Neural progenitor cell (in vitro differentiated cells): ENCODE results near the gene ARHGEF12. TPM values are rescaled to one million over a fixed set of nuclear protein-coding genes. Genes with fewer than 3 reads are reported as not detected.

Experiments
- DNase-seq: peaks from one replicate; pipeline ENCODE4 v3.0.0-alpha.2; 2016; ENCODE audit warnings: low spot score
- H2AFZ ChIP-seq: fragments of 200-600 bp; sonication (generic); replicated peaks from 2 replicates; pipeline ENCODE4 v1.6.1; 2016; ENCODE audit warnings: antibody characterized with exemption
- H3F3A ChIP-seq: fragments of 200-600 bp; sonication (generic); 2 replicates; pipeline ENCODE4 v1.6.1; 2016; ENCODE audit warnings: antibody characterized with exemption, low read depth
- H3K27ac ChIP-seq: fragments of 200-600 bp; sonication (generic); 2 replicates; pipeline ENCODE4 v1.5.1; 2016; ENCODE audit warnings: mild to moderate bottlenecking
- H3K27me3 ChIP-seq: fragments of 200-600 bp; sonication (generic); 2 replicates; pipeline ENCODE4 v1.6.1; 2016; ENCODE audit warnings: mild to moderate bottlenecking, moderate library complexity
- H3K36me3 ChIP-seq: fragments of 200-600 bp; sonication (generic); 2 replicates; pipeline ENCODE4 v1.5.1; 2016
- H3K4me1 ChIP-seq: fragments of 200-600 bp; sonication (generic); 2 replicates; pipeline ENCODE4 v1.6.1; 2016; ENCODE audit warnings: mixed run types
- H3K4me2 ChIP-seq: fragments of 200-600 bp; sonication (generic); 2 replicates; pipeline ENCODE4 v1.6.1; 2016
- H3K4me3 ChIP-seq: fragments of 200-600 bp; sonication (generic); 2 replicates; pipeline ENCODE4 v1.5.1; 2016
- H3K79me2 ChIP-seq: fragments of 200-600 bp; sonication (generic); 2 replicates; pipeline ENCODE4 v1.6.1; 2016; ENCODE audit warnings: low read depth
- H3K9ac ChIP-seq: fragments of 200-600 bp; sonication (generic); 2 replicates; pipeline ENCODE4 v1.6.1; 2016
- H3K9me3 ChIP-seq: fragments of 200-600 bp; sonication (generic); 2 replicates; pipeline ENCODE4 v1.5.1; 2016; ENCODE audit warnings: low read depth
- H4K20me1 ChIP-seq: fragments of 200-600 bp; sonication (generic); 2 replicates; pipeline ENCODE4 v1.6.1; 2016; ENCODE audit warnings: low read depth
- H3K27ac Mint-ChIP-seq: 3 replicates; pipeline ENCODE4 v1.8.0; 2021; ENCODE audit warnings: mixed read lengths
- H3K27me3 Mint-ChIP-seq: 2 replicates; pipeline ENCODE4 v1.8.0; 2022; ENCODE audit warnings: low read depth, mild to moderate bottlenecking, inconsistent platforms, moderate library complexity, mixed read lengths; ENCODE audit not compliant: insufficient read depth
- H3K36me3 Mint-ChIP-seq: 3 replicates; pipeline ENCODE4 v1.8.0; 2021; ENCODE audit warnings: mixed read lengths
- H3K4me1 Mint-ChIP-seq: 3 replicates; pipeline ENCODE4 v1.8.0; 2021; ENCODE audit warnings: mixed read lengths
- H3K4me3 Mint-ChIP-seq: 3 replicates; pipeline ENCODE4 v1.8.0; 2021; ENCODE audit warnings: mild to moderate bottlenecking, moderate library complexity, mixed read lengths
- H3K9me3 Mint-ChIP-seq: 3 replicates; pipeline ENCODE4 v1.8.0; 2020; ENCODE audit warnings: mixed read lengths
- EZH2 ChIP-seq: fragments of 200-600 bp; sonication (generic); IDR thresholded peaks from 2 replicates; pipeline ENCODE4 v1.6.1; 2017; ENCODE audit warnings: antibody characterized with exemption, mild to moderate bottlenecking, moderate library complexity
- EZH2phosphoT487 ChIP-seq: fragments of 200-600 bp; sonication (generic); IDR thresholded peaks from 2 replicates; pipeline ENCODE4 v1.6.1; 2017; ENCODE audit warnings: antibody characterized with exemption
- total RNA-seq: library from RNA; depleted of rRNA; stranded (reverse); fragments of >200 nt; gene quantifications from 2 replicates; pipeline ENCODE4 v1.2.3, GENCODE V29; 2015; ENCODE audit warnings: low replicate concordance
- TF ChIP-seq, protein P1 (sequence below): fragments of 200-600 bp; sonication (generic); IDR thresholded peaks from 2 replicates; pipeline ENCODE4 v1.5.1; 2017; ENCODE audit warnings: antibody characterized with exemption, mild to moderate bottlenecking

Gene ARHGEF12, protein sequence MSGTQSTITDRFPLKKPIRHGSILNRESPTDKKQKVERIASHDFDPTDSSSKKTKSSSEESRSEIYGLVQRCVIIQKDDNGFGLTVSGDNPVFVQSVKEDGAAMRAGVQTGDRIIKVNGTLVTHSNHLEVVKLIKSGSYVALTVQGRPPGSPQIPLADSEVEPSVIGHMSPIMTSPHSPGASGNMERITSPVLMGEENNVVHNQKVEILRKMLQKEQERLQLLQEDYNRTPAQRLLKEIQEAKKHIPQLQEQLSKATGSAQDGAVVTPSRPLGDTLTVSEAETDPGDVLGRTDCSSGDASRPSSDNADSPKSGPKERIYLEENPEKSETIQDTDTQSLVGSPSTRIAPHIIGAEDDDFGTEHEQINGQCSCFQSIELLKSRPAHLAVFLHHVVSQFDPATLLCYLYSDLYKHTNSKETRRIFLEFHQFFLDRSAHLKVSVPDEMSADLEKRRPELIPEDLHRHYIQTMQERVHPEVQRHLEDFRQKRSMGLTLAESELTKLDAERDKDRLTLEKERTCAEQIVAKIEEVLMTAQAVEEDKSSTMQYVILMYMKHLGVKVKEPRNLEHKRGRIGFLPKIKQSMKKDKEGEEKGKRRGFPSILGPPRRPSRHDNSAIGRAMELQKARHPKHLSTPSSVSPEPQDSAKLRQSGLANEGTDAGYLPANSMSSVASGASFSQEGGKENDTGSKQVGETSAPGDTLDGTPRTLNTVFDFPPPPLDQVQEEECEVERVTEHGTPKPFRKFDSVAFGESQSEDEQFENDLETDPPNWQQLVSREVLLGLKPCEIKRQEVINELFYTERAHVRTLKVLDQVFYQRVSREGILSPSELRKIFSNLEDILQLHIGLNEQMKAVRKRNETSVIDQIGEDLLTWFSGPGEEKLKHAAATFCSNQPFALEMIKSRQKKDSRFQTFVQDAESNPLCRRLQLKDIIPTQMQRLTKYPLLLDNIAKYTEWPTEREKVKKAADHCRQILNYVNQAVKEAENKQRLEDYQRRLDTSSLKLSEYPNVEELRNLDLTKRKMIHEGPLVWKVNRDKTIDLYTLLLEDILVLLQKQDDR (N-terminal part only)
- 24.9 and 31.3 TPM in 2 replicates for total RNA-seq

DNA sequence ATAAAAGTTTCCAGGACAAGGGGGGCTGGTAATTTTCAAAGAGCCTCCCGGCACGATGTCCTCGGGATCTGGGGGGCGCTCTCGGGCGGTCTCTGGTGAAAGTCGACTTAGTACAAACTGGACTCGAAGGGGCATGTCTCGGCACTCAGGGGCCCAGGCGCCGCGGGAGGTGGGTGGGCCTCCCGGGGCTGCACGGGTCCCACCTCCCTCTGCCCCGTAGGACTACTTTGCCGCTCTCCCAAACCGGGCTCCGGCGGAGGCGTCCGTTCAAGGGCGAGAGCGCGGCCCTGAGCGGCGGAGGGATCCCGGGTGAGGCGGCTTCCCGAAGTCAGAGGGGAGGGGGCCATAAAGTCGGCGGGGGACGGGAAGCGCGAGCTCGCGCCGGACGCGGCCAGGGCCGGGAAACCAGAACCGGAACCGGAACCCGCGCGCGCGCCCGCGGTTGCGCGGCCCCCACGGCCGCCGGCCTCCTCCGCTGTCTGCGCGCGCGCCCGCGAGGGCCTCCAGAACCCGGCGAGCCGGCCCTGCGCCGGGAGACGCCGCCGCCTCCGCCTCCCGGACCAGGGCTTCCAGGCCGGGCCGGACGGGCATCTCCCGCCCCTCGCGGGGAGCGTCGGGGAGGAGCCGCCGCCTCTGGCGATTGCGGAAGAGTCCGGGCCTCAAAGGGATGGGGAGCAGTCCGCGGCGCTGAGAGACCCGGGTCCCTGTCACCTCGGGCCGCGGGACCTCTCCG lies at the start of gene ARHGEF12:
Gene ARHGEF12, plus strand, starts transcription at position 506 of the 733 bp plus-strand sequence. CDS start 831 bp downstream, outside the sequence.
- no peaks in the 10 kb centered on the region for H3K27me3 ChIP-seq
- H2AFZ ChIP-seq, result peak within 1 kb of the TSS; percentile 77
- peaks cover 43% of the 10 kb centered on the region for H4K20me1 ChIP-seq
- H3K27ac ChIP-seq, result peak within 1 kb of the TSS; percentile 59
- H3K9me3 ChIP-seq, result no peaks in the 10 kb centered on the region
- H3K79me2 ChIP-seq, result peaks cover 44% of the 10 kb centered on the region
- Mint-ChIP-seq H3K36me3 (peaks cover 3% of the 10 kb centered on the region), H3K27ac (peak within 1 kb of the TSS; percentile 94), H3K4me3 (peak within 1 kb of the TSS; percentile 100), H3K4me1 (peaks cover 31% of the 10 kb centered on the region), H3K9me3 (peaks cover 2% of the 10 kb centered on the region), H3K27me3 (no peaks in the 10 kb centered on the region)
- peaks cover 38% of the 10 kb centered on the region for H3F3A ChIP-seq
- no peaks in the 10 kb centered on the region for H3K36me3 ChIP-seq
- peak within 1 kb of the TSS; percentile 72 for H3K9ac ChIP-seq
- H3K4me3 ChIP-seq, result peak within 1 kb of the TSS; percentile 97
- H3K4me2 ChIP-seq, result peak within 1 kb of the TSS; percentile 92
- peaks cover 25% of the 10 kb centered on the region for H3K4me1 ChIP-seq
- TF ChIP-seq EZH2phosphoT487, result no peak
- TF ChIP-seq, protein P1, sequence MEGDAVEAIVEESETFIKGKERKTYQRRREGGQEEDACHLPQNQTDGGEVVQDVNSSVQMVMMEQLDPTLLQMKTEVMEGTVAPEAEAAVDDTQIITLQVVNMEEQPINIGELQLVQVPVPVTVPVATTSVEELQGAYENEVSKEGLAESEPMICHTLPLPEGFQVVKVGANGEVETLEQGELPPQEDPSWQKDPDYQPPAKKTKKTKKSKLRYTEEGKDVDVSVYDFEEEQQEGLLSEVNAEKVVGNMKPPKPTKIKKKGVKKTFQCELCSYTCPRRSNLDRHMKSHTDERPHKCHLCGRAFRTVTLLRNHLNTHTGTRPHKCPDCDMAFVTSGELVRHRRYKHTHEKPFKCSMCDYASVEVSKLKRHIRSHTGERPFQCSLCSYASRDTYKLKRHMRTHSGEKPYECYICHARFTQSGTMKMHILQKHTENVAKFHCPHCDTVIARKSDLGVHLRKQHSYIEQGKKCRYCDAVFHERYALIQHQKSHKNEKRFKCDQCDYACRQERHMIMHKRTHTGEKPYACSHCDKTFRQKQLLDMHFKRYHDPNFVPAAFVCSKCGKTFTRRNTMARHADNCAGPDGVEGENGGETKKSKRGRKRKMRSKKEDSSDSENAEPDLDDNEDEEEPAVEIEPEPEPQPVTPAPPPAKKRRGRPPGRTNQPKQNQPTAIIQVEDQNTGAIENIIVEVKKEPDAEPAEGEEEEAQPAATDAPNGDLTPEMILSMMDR, result peak; percentile 61
- DNase-seq, result peak; percentile 97

DNA sequence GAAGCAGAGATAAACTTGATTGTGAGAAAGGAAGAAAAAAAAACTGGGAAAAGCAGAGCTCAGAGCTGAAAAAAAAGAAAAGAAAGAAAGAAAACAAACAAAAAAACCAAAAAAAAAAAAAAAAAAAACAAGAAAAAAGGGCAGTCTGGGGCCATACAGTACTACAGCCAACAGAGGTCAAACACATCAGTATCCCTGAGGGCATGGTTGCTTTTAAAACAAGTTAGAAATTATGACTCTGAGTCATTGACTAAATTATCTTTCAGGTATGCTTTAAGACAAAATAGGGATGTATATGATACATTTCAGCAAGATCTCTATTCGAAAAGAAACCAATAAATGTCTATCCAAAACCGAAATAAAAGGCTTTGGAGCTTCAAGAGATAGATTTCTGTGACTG lies 48.2 kb upstream of the ARHGEF12 start:
- no peaks in the 10 kb centered on the region for H3K79me2 ChIP-seq
- H3F3A ChIP-seq, result peaks cover 22% of the 10 kb centered on the region
- TF ChIP-seq EZH2 (no peak), EZH2phosphoT487 (no peak)
- TF ChIP-seq, protein P1, result no peak
- no peak overlapping the region for H3K27ac ChIP-seq
- H3K27me3 ChIP-seq, result no peaks in the 10 kb centered on the region
- peaks cover 10% of the 10 kb centered on the region for H3K27me3 Mint-ChIP-seq
- H3K4me1 ChIP-seq, result peaks cover 26% of the 10 kb centered on the region
- H3K4me2 ChIP-seq, result no peak overlapping the region
- no peak overlapping the region for H3K4me3 ChIP-seq
- DNase-seq, result no peak
- H2AFZ ChIP-seq, result no peak overlapping the region
- H3K36me3 Mint-ChIP-seq, result no peaks in the 10 kb centered on the region
- no peak overlapping the region for H3K9ac ChIP-seq
- H3K36me3 ChIP-seq, result no peaks in the 10 kb centered on the region
- no peaks in the 10 kb centered on the region for H3K9me3 Mint-ChIP-seq
- no peaks in the 10 kb centered on the region for H3K9me3 ChIP-seq
- H3K4me3 Mint-ChIP-seq, result no peak overlapping the region
- peaks cover 18% of the 10 kb centered on the region for H3K4me1 Mint-ChIP-seq
- no peak overlapping the region for H3K27ac Mint-ChIP-seq
- no peaks in the 10 kb centered on the region for H4K20me1 ChIP-seq

- H3K27me3 Mint-ChIP-seq, result peaks cover 10% of the 10 kb centered on the region
- TF ChIP-seq EZH2phosphoT487 (no peak), EZH2 (no peak)
- TF ChIP-seq, protein P1, result no peak
- H3K27ac ChIP-seq, result no peak overlapping the region
Measured at GRCh38 chr11:120289426-120289825, 46.8 kb upstream of the ARHGEF12 start.

More at GRCh38 chr11:120289426-120289825, 46.8 kb upstream of the ARHGEF12 start:
- Histone ChIP-seq H3K9ac (no peak overlapping the region), H3K36me3 (no peaks in the 10 kb centered on the region), H3K4me2 (peak overlapping the region; percentile 11), H3K9me3 (no peaks in the 10 kb centered on the region), H4K20me1 (no peaks in the 10 kb centered on the region), H3K4me1 (peaks cover 26% of the 10 kb centered on the region), H3K4me3 (no peak overlapping the region), H3F3A (peaks cover 22% of the 10 kb centered on the region), H3K27me3 (no peaks in the 10 kb centered on the region), H2AFZ (peak overlapping the region; percentile 92), H3K79me2 (no peaks in the 10 kb centered on the region)
- Mint-ChIP-seq H3K9me3 (no peaks in the 10 kb centered on the region), H3K36me3 (no peaks in the 10 kb centered on the region), H3K27ac (no peak overlapping the region), H3K4me3 (no peak overlapping the region), H3K4me1 (peaks cover 18% of the 10 kb centered on the region)
- no peak for DNase-seq
